HG02973 (cell line): Measurements from ENCODE around the gene MYL4.
A peak's percentile ranks its signal among the peaks of the same experiment; 100 is the strongest.
"Not testable (repeated sequence)": the region's sequence is repeated elsewhere in the genome, so short reads cannot be mapped to it uniquely, and the experiment has no call there.

Source experiments
- ATAC-seq: cut with Tn5 transposase; IDR thresholded peaks from one replicate; pipeline ENCODE4 v1.9.1; 2021; ENCODE audit warnings: moderate library complexity; ENCODE audit not compliant: unreplicated experiment

Gene MYL4

DNA sequence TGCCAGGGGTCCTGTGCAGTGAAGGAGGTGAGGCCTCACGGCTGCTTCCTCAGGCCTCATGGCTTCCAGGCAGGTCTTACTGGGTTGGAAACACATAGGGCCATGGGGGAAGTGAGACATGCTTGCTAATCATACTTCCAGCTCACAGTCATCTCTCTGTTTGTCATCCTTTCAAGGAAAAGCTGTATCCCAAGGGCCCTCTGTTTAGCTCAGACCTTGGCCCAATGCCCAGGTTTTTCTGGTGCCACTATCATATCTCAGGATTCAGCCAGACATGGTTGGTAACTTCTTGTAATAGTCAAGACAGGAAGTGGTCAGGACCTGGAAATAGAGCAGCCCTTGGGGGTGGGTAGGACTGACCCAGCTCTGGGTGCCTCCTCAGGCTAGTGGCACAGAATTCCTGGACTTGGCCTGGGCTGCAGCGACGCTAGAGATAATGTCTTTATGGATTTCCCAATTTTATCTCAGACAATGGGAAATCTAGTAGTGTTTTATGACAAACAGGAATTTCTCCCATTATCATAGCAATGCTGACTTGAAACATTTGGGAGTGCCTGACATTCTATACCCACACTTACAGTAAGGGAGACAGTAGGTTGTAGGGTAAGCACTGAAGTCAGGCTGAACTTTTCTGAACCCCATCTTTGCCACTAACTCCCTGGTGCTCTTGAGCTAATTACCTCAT is 31.0 kb downstream of the MYL4 start:
- ATAC-seq: no peak

DNA sequence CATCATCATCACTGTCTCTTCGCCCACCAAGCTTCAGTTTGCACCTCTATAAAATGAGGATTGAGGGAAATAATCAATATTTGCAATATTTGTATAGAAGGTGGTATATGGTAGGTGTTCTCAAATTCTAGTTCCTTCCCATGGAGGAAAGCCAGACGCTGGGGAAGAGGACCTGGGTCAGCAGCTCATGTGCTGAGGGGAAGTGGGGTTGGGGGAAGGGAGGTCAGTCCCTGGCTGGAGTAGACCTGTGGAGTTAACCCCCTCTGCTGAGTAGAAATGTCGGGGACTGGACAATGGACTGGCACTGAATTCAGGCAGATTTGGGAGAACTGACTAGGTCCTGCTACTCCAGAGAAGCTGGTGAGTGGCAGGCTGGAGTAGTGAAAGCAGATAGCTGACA is 31.7 kb downstream of the MYL4 start:
- ATAC-seq: no peak

DNA sequence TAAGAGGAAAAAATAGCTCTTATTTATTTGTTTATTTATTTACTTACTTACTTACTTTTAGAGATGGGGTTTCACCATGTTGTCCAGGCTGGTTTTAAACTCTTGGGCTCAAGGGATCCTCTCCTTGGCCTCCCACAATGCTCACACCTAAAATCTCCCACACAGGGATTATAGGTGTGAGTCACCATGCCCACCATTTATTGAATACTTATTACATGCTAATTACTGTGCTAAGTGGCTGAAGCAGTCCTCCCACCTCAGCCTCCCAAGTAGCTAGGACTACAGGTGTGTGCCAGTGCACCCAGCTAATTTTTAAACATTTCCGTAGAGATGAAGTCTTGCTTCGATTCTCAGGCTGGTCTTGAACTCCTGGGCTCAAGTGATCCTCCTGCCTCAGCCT is 33.5 kb downstream of the MYL4 start:
- ATAC-seq: no peak

DNA sequence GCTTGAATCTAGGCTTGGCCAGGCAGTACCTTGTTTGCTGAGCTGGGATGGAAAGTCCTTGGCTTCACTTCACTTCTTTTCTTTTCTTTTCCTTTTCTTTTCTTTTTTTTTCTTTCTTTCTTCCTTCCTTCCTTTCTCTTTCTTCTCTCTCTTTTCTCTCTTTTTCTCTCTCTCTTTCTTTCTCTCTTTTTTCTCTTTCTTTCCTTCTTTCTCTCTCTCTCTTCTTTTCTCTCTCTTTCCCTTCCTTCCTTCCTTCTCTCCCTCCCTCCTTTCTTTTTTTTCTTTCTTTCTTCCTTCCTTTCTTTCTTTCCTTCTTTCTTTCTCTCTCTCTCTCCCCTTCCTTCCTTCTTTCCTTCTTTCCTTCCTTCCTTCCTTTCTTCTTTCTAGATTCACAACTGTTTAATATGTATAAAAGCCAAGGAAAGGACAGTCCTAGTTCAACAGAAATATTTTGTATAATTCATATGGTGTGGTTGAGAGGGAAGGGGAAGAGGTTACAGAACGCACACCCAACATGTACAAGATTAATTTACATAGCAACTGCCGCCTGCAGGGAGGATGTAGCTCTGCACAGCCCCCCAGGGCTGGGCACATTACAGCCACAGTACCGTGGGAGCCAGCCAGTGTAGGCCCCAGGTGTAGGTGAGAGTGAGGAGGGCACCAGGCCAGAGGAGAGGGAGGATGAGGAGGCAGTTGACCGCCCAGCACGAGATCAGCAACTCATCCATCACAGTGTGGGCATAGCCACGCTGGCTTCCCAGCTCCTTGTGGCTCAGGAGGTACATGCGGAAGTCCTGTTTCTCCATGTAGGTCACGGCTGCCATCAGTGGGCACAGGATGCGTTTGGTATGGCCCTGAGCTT is 34.8 kb downstream of the MYL4 start:
- no peak for ATAC-seq

DNA sequence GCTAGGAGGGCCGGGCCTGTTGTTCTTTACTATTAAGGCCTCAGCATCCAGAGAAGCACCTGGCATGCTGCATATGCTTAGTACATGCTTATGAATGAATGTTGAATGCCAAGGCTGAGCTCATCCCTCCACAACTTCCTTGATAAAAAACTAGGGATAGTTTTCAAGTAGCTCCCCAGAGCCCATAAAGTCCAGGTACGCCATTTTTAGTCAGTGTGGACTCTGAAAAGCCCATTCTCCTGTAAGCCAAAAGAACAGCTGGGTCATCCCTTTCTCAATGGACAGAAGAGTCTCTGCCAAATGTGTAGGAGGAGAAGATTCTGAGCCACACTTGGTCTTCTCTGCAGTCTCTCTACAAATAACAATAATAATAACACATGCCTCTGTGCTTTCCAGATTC is 35.5 kb downstream of the MYL4 start:
- ATAC-seq: no peak

DNA sequence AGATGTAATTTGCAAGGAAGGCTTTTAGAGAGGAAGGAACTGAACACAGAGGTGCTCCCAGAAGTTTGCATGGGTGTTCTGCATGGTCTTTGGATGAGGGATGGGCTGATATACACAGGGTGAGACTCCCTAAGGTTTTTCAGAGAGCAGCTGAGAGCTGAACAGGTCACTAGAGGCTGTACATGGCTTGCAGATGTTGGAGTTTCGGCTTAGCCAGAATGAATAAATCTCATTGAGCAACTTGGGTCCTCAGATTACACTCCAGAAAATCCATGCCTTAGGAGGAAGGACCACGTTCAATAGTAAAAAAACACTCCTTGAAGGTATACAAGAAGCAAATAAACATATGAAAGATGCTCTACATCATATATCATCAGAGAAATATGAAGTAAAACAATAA is 37.0 kb downstream of the MYL4 start:
- ATAC-seq: no peak

DNA sequence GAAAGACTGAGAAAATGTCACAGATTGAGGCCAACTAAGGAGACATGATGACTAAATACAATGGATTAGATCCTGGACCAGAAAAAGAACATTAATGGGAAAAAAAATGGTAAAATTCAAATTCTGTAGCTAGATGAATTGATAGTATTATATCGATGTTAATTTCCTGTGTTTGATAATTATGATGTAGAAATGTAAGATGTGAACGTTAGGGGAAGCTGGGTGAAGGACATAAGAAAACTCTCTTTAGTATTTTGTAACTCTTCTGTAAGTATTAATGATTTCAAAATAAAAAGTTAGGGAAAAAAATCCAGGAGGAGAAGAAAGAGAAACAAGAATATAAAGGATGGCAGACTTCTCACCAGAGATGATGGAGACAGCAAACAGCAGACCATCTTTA is 41.7 kb downstream of the MYL4 start:
- ATAC-seq: no peak

DNA sequence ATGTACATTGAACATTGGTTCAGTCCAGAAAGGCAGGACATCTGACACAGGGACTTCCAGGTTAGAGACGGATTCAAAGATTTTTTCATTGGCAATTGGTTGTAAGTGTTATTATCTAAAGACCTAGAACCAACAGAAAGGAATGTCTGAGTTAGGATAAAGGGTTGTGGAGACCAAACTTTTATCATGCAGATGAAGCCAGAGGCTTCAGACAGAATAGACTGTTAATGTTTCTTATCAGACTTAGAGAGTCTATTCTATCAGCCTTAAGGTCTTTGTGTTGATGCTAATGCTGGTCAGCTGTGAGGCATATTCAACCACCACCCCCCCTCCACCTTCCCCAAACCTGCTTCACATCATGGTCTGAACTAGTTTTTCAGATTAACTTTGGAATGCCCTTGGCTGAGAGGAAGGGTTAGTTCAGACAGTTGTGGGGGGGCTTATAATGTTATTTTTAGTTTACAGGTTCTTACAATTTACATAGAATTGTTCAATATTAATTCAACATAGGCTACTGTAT is 42.3 kb downstream of the MYL4 start:
- ATAC-seq: no peak

DNA sequence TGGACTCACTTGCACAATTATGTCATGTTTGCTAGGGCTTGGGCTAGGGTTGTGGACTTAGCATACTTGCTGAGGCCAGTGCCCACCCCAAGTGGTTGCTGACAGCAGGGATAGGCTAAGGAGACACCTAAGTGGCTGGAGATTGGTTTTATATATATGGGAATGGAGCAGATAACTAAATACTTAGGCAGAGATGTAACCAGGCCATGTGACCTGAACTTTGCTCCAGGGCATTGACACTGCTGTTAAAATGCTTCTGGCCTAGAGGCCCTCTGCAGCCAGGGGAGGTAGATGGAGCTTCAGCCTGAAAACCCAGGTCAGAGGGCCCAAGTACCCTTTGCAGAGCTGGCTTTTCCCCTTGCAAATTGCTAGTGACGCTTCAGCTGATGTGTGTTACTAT is 43.1 kb downstream of the MYL4 start:
- no peak for ATAC-seq

DNA sequence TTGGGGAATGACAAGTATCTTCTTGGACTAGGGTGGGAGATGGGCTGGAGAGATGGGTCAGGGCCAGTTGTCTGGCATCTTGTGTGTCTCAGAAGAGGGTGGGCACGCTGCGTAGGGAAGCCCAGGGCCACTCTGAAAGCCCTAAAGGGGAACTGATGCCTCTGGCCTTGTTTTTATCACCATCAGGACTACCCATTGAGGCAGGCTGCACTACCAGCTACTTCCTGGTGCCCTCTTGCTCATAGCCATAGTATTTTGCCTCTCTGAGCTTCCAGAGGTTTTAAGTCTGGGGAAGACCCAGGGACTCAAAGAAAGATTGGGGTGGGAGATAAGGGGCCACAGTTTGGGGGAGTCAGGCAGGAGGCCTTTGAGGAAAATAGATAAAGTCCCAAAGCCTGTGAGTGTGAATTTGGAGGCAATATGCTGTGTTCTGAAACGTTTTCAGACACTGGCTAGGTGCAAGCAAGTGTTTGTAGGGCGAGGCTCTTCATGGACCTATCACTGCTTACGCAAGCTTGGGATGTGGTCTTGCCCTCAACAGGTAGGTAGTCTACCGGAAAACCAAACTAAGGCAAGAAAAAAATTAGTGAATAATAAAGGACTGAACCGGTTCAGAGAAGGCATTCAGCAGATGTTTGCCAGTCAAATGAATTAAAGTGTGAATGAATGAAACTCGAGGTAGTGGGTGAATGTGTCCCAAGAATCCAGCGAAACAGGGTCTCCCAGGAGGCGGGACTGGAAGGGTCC is 43.8 kb downstream of the MYL4 start:
- ATAC-seq: no peak

DNA sequence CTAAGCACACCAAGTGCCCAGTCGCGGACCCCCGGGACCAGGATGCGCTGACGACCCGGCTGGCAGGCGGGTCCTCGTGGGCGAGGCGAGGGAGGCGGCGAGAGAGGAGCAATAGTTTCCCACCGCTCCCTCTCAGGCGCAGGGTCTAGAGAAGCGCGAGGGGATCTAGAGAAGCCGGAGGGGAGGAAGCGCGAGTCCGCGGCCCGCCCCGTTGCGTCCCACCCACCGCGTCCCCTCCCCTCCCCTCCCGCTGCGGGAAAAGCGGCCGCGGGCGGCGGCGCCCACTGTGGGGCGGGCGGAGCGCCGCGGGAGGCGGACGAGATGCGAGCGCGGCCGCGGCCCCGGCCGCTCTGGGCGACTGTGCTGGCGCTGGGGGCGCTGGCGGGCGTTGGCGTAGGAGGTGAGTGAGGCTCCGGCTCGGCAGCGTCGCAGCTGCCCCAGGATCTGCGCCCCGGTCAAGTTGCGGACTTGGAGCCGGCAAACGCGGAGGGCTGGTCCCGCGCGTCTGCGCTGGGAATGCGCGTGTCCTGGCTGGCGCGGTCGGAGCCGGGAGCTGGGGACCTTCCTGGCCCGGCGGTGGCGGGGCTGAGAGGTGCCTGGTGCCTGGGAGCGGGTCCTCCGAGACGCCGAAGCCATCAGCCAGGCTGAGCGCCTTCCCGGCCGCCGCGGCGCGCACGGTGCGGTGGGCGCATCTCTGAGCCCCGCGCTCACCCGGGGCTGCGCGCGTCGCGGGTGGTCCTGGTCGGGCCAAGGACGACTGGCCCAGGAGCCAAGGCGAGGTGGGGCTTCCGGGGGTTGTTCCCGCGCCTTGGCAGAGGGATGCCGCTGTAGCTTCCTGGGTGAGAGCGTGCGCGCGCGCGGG is 44.6 kb downstream of the MYL4 start, which contains the start of gene ITGB3:
TSS of gene ITGB3 (plus strand) at position 287 of the 862 bp plus-strand sequence. CDS start at position 322, 35 bp downstream.
- peak; percentile 74 for ATAC-seq

DNA sequence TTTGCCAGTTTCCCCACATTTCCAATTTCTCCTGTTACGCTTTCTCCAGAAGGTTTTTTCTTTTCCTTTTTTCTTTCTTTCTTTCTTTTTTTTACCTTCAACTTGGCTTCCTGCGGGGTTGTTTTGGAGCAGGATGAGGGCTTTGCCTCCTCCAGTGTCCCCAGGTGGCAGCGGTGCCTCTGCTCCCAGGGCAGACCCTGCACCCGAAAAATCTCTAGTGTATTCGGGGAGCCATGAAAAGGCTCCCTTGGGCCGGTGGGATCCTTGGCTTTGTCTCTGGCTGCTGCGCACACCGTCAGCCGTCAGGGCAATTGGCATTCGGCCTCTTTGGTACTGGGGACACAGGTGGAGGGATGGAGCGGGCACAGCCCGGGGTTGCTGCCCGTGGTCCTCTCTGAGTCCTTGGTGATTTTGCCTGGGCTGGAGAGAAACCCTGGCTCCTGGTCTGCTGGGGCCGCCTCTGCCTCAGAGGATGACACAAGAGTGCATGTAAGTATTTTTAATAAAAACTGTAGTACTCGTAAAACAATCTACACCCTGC is 45.3 kb downstream of the MYL4 start:
- no peak for ATAC-seq

DNA sequence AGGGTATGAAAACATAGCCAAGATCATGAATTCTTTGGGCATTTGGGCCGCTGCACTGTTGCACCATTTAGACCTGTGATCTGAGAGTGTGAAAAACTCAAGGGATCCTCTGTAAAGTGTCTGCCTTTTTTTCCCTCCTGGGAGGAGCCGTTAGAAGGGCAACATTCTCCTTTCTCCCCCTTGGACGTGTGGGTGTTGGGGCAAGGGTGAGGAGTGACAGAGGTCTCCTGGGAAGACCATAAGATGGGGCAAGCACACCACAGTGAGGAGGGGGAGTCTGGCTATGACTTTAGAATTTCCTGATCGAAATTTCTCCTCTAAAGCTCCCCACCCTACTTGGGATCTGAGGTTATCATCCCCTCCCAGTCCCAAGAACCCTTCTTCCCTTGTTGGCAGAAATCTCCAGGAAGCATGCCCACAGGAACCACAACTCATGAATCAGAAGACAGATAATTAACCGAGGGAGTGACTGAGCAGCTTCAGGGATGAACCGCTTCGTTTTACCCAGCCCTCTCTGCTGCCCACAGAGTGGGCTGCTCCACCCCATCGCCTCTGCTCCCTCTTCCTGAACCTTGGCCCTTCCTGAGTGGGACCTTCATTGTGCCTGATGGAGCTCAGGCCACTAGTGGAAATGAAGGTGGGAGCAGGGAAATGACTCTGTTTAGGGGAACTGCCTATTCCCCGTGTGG is 48.6 kb downstream of the MYL4 start:
- ATAC-seq: no peak

DNA sequence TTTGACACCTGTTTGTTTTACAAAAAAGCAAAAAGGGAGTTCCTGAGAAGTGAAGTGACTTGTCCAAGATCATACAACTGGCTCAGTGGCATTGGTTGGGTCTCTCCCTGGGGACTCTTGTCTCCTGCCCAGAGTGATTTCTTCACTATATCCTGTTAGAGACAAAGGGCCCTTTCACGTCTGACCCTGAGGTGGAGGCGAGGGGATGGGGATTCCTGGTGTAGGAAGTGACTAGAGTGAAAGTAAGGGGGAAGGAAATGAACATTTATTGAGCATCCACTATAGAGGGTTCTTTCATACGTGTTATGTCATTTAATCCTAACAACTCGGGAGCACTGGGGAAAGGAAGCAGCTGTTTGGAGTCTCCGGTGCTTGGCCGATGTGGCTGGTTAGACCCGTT is 53.4 kb downstream of the MYL4 start:
- no peak for ATAC-seq

DNA sequence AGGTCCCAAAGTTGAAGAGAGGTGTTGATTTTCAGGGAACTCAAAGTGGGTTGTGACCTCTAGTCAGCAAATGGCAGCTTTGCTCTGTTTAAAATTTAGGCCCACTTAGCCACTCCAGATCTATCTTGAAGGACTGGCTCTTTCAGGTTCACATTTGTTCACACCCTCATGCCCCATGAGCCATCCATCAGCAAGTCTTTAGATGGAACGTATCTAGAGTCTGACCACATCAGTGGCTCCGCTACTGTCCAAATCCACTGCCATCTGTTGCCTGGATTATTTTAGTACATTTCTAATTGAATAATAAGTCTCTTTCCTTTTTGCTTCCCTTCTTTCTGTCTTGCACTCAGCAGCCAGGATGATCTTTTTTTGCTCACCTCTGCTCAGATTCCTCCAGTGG is 55.0 kb downstream of the MYL4 start:
- ATAC-seq: no peak

DNA sequence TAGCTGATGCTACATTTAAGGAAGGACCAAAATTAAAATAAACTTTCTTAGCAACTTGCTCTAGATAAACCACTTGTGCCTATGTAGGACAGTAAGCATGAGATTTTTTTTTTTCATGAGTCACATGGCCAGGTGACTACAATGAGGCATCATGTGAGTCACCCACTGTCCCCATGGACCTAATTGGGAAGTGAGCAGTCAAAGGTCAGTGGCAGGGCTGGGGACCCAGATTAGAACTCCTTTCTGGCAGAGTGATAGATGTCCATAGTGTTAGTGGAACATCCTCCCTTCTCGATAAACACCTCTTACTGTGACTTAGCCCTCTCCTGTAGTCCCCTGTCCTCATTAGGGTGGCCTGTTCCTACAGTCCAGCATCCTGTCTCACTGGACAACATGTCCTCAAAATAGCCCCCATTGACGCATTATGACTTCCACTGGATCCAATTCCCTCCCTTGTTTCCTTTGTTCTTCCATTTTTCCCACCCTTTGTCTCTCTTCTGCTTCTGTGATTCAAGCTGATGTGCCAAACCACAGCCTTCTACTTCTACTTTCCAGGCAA is 56.9 kb downstream of the MYL4 start:
- ATAC-seq: no peak

DNA sequence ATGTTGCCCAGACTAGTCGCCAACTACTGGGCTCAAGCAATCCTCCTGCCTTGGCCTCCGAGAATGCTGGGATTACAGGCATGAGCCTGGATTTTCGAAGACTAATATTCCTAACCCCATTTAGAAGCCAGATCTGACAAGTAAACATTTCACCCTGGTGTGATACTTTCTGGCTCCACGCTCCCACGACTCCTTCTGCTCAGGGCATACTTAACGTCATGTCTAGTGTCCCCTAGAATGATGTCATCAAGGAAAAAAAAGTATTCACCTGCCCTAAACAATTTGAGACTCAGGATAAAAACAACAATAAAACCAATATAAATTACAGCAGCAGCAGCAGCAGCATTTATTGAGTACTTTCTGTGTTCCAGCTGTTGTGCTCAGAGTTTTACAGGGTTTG is 57.6 kb downstream of the MYL4 start:
- no peak for ATAC-seq

DNA sequence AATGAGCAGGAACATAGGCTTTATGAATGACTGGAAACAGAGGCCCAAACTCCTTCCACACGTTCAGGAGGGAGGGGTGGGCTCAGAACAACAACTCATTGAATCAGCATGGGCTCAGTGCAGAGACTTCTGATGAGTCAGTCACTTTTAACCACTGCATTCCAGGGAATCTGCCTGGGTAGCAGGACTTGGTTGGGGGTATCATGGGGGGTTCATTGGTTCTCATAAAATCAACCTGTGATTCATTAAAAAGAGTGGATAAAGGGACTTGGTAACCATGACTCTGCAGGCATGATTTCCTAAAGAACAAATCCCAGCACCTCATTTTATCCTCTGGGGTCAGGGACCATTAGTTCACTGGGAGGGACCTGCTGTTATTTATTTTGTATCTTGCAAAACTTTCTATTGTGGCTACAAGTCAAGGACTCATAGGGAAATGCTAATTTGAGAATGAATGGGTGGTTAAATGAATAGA is 58.2 kb downstream of the MYL4 start:
- no peak for ATAC-seq

DNA sequence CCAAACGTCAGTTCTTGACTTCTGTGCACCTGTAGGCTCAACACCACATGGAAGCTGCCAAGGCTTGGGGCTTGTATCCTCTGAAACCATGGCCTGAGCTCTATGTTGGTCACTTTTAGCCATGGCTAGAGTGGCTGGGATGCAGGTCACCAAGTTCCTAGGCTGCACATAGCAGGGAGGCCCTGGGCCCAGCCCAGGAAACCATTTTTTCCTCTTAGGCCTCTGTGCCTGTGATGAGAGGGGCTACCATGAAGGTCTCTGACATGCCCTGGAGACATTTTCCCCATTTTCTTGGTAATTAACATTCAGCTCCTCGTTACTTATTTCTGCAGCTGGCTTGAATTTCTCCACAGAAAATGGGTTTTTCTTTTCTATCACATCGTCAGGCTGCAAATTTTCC is 59.8 kb downstream of the MYL4 start:
- not testable (repeated sequence) for ATAC-seq
